Gastroesophageal sphincter (tissue), 3 donors: Measurements from ENCODE around the gene OMG.

Source experiments
- EP300 ChIP-seq: sonication (generic); formaldehyde crosslinking; IDR thresholded peaks from one replicate; pipeline ENCODE4 v1.6.1; 2017; ENCODE audit warnings: antibody characterized with exemption, mild to moderate bottlenecking
- POLR2A ChIP-seq, 2 donors: fragments of 450-650 bp; IDR thresholded peaks; one replicate each; pipeline ENCODE4 v1.6.1; 2017; ENCODE audit warnings: antibody characterized with exemption in 2 of 2, mild to moderate bottlenecking in 2 of 2, moderate library complexity in 1 of 2
- POLR2AphosphoS5 ChIP-seq: sonication (generic); formaldehyde crosslinking; IDR thresholded peaks from one replicate; pipeline ENCODE4 v1.6.1; 2017; ENCODE audit warnings: antibody characterized with exemption
- TF ChIP-seq, protein P1 (sequence below), 4 experiments: fragments of 200-600 bp in 2 of 4; fragments of 450-650 bp in 2 of 4; sonication (generic) in 1 of 4; IDR thresholded peaks; one replicate each; pipeline ENCODE4 v1.5.1; 2017 to 2019; ENCODE audit warnings: antibody characterized with exemption in 4 of 4, mild to moderate bottlenecking in 2 of 4, moderate library complexity in 2 of 4

DNA sequence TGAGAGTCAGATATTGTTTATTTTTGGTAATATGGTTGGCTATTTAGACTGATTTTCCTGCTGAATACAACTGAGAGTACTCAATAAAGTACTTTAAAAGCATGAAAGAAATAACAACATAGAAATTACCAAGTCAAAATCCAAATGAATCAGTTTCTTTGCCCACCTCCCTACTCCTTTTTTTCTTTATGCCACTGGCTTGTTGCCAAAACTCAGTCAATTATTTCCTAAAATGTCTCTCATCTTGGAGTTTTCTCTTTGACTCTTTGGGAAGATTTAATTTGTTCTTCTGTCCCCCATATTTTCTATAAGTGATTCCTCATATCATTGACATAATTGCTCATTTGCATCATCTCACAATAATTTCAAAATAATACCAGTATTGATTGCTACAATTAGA lies 2.6 kb upstream of the OMG start:
- TF ChIP-seq, protein P1, sequence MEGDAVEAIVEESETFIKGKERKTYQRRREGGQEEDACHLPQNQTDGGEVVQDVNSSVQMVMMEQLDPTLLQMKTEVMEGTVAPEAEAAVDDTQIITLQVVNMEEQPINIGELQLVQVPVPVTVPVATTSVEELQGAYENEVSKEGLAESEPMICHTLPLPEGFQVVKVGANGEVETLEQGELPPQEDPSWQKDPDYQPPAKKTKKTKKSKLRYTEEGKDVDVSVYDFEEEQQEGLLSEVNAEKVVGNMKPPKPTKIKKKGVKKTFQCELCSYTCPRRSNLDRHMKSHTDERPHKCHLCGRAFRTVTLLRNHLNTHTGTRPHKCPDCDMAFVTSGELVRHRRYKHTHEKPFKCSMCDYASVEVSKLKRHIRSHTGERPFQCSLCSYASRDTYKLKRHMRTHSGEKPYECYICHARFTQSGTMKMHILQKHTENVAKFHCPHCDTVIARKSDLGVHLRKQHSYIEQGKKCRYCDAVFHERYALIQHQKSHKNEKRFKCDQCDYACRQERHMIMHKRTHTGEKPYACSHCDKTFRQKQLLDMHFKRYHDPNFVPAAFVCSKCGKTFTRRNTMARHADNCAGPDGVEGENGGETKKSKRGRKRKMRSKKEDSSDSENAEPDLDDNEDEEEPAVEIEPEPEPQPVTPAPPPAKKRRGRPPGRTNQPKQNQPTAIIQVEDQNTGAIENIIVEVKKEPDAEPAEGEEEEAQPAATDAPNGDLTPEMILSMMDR (IDR thresholded peaks at IDR 0.05) = no peak
- no peak for TF ChIP-seq POLR2A (IDR thresholded peaks at IDR 0.05)
- no peak for TF ChIP-seq EP300
- no peak for TF ChIP-seq POLR2AphosphoS5
